GM19467 (cell line): ENCODE measurements around the gene SARM1.
"Not testable (repeated sequence)": the region's sequence is repeated elsewhere in the genome, so short reads cannot be mapped to it uniquely, and the experiment has no call there.

Source experiments
- ATAC-seq: cut with Tn5 transposase; IDR thresholded peaks from one replicate; pipeline ENCODE4 v1.9.1; 2021; ENCODE audit warnings: mild to moderate bottlenecking, moderate library complexity; ENCODE audit not compliant: unreplicated experiment

Gene SARM1

DNA sequence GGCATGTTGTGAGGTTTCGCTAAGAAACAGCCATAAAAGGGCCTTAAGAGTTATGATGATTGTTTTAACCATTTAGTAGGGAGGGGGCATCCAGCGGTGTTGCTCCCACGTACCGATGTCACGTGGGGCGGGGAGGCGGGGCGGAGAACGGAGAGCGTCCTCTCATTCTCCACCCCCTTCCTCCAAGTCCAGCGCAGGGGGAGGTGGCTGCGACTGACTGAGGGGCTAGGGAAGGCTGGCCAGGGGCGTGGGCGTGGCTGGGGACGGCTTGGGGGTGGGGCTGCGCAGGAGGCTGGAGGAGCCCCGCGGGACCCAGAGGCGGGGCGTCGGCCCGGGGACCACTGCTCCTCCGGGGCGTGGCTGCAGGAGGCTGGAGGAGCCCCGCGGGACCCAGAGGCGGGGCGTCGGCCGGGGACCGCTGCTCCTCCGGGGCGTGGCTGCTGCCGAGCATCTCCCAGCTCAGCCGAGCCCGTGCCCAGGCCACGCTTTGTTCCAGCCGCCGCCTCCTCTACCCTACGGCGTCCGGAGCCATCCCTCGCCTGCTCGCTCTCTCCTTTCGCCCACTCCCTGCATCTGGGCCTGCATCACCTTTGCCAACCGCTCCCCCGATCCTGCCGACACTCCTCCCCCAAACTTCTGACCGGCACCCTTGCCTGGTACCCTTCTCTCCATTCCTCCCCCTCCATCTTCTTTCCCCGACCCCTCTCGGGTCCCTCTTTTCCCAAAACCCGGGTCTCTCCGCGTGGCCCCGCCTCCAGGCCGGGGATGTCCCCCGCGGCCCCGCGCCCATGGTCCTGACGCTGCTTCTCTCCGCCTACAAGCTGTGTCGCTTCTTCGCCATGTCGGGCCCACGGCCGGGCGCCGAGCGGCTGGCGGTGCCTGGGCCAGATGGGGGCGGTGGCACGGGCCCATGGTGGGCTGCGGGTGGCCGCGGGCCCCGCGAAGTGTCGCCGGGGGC, at the start of gene SARM1:
Gene SARM1 (plus strand): TSS at position 450 of the 958 bp plus-strand sequence. CDS start 339 bp downstream, at position 789.
- ATAC-seq = peak; percentile 69

DNA sequence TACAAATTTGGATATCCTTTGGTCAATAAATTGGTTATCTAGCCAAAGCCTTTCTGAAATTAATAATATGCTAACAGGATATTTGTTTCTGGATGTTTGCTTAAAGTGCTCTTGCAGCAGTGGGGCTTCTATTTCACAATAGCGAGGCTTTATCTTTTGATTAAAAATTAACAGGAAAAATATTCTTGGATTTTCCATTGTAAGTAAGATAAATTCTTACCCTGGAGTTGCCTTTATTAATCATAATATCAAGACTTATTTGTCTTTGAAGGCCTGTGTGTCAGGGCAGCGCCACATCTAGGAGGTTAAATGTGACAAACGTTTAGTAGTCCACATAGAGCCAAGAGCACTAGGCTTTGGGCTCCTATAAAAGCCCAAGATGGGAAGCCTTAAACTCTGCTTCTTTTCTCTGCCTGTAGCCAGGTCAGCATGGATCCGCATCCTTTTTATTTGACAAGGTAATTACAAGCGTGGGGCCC, 47.2 kb upstream of the SARM1 start:
- ATAC-seq = no peak

DNA sequence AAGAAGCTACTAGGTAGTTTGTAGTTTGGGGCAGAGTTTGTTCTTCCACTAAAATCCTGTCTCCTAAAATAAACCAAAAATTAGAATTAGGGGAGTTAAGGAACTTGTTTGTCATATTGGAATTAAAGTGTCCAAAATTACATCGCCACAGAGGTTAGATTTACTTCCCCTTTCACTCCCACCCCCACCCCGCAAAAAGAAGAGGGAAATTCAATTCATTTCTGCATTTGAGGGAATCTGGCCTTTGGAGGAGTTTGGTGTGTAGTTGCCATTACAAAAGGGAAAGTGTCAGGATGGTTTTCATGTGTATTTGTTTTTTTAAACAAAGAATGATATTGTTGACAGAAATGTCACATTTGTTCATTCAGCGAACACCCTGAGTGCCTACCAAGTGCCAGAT, 46.7 kb upstream of the SARM1 start:
- no peak for ATAC-seq

DNA sequence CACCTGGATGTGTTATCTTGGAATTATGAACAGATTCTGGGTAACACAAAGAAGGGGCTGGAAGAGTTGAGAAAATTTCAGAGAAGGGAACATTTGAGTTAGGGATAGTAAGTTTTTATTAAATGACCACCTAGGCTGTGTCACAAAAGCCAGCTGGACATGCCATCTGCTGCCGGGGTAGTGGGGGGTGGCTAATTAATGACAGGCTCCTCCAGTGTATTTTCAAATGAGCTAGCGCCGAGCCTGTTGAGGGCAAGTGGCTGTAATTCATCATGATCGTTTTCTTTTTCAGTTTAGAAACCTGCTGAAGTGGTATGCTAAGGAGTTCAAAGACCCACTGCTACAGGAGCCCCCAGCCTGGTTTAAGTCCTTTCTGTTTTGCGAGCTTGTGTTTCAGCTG, 46.3 kb upstream of the SARM1 start:
- no peak for ATAC-seq

DNA sequence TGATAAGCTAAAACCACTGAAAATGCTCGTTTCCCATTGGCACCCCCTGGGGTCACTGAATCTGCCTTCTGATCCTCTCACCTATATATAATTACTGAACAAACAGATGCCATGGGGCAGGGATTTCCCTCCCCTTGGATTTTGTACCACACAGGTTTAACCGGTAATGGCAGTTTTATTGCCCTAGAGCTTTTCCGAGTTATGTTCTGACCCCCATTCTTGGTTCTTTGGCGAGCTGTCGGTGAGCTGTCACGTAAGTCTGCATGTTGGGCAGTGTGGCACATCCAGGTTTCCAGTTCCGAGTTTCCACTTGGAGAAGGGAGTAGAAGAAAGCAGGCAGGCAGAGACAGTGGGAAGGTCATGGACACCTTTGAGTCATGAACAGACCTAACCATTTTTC, 45.4 kb upstream of the SARM1 start:
- no peak for ATAC-seq

DNA sequence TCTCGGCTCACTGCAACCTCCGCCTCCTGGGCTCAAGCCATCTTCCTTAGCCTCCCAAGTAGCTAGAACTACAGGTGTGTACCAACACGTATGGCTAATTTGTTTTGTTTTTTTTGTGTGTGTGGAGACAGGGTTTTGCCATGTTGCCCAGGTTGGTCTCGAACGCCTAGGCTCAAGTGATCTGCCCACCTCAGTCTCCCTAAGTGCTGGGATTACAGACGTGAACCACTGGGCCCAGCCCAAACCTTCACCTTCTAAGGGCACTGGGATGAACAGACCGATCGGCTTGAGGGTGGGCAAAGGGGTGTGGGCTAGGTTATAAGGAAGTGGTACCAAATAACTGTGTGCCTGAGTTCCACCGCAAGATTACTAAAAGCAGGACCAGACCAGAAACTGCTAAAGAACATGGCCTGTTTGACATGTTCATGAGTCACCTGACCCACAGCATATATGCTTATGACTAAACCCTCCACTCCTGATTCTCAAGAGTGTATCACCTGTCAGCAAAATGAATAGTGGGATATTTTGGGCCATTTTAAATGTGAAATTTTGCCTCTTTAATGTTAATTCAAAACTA, 44.4 kb upstream of the SARM1 start:
- ATAC-seq = no peak

DNA sequence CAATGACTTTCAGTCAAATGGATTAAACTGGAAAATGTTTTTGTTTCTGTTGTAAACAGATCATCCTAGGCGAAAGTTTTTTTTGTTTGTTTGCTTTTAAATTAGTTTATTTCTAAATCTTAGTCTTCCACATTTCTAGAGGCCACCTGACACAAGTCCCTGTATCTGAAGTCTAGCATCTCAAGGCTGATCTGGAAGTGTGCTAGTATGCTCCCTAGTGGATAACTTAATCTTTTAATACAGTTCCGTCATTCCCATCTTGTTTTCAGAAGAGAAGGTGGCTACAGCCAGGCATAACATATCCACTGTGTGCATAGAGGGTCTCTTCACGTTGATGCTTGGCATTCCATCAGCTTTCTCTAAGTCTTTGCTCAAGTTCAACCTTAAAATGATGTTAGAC, 43.8 kb upstream of the SARM1 start:
- no peak for ATAC-seq

DNA sequence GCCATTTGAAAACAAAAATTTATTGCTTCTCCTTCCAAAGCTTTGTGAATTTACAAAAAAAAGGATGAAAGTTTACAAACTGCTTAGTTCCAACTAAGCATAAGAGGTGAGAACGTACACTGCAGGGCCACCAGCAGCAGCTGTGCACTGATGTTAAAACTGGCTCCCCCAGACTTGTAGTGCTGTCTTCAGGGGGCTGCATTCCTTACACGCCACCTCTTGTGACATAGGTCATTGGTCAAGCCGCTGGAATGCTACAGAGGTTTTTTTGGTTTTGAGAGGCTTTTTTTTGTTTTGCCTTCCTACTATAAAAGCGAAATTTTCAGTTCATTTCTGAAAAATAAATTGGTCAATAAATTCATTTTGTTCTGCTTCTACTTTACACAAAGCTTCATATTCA, 43.2 kb upstream of the SARM1 start:
- ATAC-seq = no peak

DNA sequence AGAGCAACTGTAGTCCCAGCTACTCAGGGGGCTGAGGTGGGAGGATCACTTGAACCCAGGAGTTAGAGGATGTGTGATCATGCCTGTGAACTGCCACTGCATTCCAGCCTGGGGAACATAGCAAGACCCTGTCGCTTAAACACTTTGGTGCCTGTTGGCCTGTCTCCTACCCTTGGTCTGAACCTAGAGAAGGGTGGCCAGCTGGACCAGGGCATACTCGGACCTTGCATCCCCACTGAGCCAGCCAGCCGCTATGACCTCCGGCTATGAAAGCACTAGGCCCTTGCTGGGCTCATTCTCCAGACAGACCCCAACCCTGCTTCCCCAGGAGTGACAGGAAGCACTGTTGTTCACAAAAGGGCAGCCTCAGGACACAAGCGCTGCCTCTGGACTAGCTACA, 40.8 kb upstream of the SARM1 start:
- no peak for ATAC-seq

DNA sequence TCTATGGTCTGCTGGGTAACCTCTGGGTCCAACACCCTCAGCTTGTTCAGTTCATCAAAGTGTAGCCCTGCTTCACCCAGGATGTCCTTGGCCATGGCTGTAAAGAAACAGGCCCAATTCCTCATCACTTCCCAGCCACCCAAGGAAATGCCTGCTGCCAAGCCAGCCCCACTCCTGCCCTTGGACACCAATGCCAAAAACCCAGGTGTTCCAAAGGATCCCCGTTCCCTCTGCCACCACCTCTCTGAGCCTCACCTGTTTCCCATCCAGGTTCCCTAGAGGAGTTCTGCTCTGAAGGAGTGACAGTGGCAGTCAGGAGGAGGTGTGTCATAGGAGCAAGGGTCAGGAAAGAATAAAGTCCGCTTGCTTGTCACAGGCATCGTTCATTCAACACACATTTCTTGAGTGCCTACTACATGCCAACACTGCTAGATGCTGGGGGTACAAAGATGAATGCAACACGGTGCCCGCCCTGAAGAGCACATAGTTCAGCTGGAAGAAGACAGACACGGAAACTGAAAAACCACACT, 39.5 kb upstream of the SARM1 start:
- ATAC-seq = no peak

DNA sequence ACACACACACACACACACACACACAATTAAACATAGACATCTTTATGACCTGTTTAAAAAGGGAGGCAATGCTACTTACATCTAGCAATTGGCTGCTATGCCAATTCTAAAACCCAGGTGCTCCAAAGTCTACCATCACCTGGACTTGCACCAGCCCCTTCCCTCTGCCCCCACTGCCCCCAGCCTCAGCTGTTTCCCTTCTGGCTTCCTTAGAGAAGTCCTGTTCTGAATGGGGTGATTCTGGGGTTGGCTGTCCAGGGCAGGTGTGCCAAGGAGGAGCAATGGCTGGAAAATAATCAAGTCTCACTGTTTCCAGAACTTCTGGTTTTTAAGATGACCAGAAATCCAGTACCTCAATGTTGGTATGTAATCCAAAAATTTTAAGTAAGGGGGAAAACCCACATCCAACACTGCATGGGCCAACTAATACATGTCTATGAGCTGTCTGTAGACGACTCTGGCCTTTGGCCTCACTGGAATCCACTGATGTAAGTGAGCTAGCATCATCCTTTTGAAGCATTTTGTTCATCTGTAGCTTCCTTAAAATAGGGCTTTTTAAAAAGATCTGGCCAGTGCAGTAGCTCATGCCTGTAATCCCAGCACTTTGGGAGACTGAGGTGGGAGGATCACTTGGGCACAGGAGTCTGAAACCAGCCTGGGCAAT, 38.3 kb upstream of the SARM1 start:
- ATAC-seq = no peak

DNA sequence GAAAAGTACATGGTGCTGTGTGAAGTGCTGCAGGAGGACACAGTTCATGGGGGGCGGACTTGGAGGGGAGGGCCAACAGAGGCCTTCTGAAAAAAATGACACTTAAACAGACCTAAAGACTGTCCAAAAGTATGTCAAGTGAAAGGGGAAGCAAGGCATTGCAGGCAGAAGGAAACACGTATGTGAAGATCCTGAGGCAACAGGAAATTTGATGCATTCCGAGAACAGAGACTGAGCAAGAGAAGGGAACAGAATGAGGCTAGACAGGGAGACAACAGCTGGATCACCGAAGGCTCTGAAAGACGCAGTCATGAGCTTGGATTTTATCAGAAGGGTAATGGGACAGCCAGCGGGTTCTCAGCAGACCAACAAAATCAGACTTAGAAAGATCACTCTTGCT, 37.3 kb upstream of the SARM1 start:
- ATAC-seq = no peak

DNA sequence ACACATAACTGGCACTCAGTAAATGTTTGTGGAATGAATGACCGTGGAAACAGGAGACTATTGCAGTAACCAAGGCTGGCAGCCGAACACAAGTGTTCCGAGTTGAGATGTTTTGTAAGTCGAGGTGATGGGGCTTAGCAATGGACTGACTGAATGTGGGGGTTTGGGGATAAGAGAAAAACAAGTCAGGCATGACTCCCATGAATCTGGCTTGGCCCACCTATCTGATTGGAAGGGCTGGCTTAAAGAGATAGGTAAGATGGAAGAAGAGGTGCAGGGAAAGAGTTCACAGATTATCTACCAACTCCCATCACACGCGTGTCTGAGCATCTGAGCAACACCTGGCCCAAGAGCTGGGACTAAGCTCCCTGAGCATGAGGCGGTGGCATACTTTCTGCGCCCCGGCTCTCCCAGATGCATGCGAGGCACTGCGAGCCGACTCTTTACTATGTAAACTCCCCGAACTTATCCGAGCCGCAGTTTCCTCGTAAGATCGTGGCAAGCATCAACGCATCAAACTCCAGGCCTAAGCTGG, 36.8 kb upstream of the SARM1 start:
- peak; percentile 0 for ATAC-seq

DNA sequence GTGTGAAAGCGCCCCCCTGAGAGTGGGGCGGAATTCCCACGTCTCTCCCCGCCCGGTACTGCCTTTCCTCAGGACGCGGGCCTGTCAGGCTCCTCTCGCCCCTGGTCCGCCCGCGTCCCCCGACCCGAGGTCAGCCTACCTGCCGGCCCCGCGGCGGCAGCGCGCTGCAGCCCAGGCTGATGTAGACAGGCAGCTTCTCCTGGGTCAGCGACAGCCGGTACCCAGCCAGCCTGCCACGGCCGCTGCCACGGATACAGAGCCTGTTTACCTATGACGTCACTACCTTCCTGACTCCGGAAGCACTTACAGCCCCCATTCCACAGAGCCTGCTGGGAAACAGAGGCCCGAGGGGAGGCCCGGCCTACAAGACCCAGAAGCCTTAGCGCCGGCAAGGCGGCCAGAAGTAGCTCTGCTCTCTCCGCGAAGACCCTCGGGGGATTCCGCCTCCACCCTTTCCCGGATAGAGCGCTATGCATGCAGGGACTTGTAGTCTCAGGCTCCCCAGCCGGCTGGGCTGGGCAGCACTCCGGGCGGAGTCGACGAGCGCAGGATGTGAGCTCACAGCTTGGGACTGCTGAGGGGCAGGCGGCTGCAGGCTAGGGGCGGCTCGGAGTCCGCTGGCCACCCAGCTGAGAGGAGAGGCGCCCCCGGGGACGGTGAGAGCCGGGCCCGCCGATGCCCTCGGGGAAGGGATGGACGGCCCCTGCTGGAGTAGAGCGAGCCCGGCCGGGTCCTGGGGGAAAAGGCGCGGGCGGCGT, 36.1 kb upstream of the SARM1 start, which contains the start of the genes IFT20 and TNFAIP1:
Gene IFT20 (minus strand): TSS at position 272 of the 758 bp plus-strand sequence. CDS start 3,487 bp downstream, outside the sequence.
Gene TNFAIP1 (plus strand): TSS at position 561 of the 758 bp plus-strand sequence. CDS start 3,761 bp downstream, outside the sequence.
- ATAC-seq = peak; percentile 93

DNA sequence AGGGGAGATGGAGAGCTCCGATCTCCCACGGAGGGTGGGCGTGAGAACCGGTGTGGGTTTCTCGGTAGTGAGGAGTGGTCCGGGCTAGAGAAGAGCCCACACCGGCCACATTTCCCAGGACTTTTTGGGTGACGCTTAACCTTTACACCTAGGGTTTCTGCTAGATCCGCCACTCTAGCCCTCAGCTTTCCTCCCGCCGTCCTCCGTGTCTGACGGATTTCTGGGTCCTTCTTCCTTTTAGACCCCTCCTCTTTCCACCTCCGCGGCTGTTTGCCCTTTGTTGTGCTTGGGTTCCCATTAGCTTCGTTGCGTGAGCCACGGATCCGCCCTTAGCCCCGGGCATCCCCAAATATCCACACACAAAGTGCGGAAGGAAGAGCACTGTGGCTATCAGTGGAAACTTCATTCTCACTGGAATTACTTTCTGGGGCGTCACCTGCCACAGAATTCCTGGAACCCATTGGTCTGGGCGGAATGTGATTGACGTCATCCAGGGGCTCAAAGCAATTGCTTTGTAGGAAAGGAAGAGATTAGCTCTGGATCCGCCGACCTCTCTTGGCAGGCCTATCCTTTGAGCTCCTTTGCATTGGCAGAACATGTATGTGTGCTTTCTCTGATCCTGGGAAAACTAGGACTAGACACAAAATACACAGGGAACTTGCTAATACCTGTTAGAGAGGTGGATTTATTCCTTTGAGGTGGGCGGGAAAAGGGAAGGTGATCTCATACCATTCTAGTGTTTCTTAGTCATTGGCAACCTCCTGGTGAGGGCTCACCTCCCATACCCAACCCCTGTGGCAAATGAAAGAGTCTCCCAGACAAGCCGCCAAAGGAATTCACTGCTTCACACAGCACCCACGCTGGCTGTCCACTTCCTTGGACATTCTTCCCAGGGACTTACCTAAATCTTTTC, 35.3 kb upstream of the SARM1 start:
- no peak for ATAC-seq

DNA sequence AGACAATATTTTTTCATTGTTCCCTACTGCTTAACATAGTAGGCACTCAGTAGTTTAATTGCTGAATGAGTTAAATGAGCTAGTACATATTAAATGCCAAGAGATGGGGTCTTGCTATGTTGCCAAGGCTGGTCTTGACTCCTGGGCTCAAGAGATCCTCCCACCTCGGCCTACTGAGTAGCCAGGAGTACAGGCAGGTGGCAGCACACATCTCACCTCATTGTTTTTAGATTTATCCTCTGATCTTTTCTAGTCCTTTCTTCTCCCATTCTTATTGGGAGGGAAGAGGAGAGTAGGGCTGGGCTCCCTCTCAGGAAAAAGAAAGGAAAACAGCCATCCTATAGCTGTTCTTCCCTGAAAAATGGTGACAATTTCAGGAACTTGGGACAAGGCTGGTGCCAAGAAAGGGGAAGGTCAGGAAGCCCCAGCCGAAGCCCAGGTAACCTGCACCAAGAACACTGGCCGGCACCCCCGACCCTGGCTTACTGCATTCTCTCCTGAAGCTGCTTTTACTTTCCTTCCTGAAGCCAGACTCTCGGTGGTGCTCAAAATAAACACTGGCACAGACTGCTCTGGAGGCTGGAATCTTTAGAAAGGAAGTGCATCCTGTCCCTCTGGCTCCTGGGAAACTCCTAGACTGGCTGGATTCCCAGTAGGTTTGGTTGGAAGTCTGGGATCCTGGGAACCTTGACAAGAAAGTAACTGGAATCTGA, 33.3 kb upstream of the SARM1 start:
- no peak for ATAC-seq

DNA sequence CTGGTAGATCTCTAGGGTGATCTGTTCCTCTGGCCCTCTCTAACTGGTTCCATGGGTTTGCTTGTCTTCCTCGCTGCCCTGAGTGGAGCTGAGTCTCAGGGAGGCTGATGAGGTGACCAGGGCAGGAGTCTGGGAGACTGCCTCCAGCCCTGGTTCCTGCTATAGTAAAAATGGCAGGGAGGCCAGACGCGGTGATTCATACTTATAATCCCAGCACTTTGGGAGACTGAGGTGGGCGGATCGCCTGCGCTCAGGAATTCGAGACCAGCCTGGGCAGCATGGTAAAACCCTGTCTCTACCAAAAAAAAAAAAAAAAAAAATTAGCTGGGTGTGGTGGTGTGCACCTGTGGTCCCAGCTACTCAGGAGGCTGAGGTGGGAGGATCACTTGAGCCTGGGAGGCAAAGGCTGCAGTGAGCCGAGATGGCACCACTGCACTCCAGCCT, 32.7 kb upstream of the SARM1 start:
- not testable (repeated sequence) for ATAC-seq

DNA sequence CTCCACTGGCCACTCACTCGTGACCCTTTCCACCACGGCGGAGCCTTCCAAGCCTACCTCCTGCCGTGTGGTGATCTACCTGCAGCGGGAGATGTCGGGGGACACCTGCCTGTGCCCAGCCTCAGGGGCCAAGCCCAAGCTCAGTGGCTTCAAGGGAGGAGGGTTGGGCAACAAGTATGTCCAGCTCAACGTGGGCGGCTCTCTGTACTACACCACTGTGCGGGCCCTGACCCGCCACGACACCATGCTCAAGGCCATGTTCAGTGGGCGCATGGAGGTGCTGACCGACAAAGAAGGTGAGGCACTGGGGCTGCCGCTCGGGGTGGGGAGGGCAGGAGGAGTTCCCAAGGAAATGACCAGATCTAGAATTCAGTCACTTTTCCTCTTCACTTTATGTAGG, 32.1 kb upstream of the SARM1 start:
- ATAC-seq = no peak
